ENCODE measurements around the gene RPUSD1. TPM values are rescaled to one million over a fixed set of nuclear protein-coding genes. Genes with fewer than 3 reads are reported as not detected.

RPUSD1 gene
- total RNA-seq, 1 experiment from 2014 or later = 59.9 TPM

DNA sequence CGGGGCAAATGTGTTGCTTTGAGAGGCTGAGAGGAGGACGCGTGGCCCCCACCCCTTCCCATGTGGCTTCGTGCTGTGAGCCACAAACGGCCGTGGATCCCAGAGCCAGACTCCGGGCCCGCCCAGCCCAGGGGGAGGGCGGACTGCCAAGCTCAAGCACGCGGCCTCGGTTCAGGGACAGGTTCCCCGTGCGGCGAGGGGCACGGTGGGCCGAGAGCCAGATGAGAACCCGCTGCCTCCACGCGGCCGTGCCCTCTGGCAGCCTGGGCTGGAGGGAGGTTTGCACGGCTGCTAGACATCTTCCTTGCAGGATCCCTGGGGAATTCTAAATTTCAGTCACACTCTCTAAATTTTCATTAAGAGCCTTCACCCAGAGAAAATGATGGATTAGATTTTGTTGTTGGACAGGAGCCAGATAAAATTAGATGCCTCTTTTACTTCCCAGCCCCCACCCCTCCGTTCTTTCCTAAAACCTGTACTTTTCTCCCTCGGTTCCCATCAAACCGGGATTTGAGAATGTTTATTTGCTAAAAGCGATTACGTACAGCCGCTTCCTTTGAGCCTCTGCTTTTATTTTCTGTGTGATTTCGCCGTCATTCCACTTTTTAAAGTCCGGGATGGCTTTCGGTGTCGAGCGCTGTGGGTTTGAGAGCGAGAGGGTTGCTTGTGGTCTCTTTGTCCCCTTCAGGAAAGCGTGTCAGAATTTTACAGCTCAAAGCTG, 37.3 kb upstream of the RPUSD1 start:
- Histone ChIP-seq H3K4me1 (ENCODE audit: control insufficient read depth in 1 of 2, insufficient read depth in 2 of 2, low read length in 2 of 2) (no peaks in the 10 kb centered on the region), H3K27me3 (ENCODE audit: insufficient read depth, low read length) (no peaks in the 10 kb centered on the region), H3K36me3 (ENCODE audit: control insufficient read depth in 1 of 2, insufficient read depth in 2 of 2, low read length in 2 of 2) (no peaks in the 10 kb centered on the region), H3K9me3 (ENCODE audit: control insufficient read depth in 1 of 2, insufficient read depth in 1 of 2, low read depth in 1 of 2, low read length in 2 of 2) (no peaks in the 10 kb centered on the region), H3K9me2 (ENCODE audit: insufficient read depth) (no peaks in the 10 kb centered on the region), H4K20me1 (ENCODE audit: insufficient read depth) (no peaks in the 10 kb centered on the region), H3K79me2 (ENCODE audit: insufficient read depth, low read length) (no peaks in the 10 kb centered on the region), H3K4me3 (replicated peaks in 1 of 2; ENCODE audit: low read depth in 1 of 2, low read length in 2 of 2) (no peak overlapping the region), H3K4me2 (ENCODE audit: low read length) (no peak overlapping the region), H3K27ac (ENCODE audit: low read depth, low read length) (no peak overlapping the region), H2AFZ (ENCODE audit: low read depth, low read length, poor library complexity, severe bottlenecking) (no peak overlapping the region), H3K9ac (ENCODE audit: low read length) (no peak overlapping the region)
- ATAC-seq = no peak
- no peak for TF ChIP-seq CBX3 (IDR thresholded peaks at IDR 0.05; ENCODE audit: low read depth)
- TF ChIP-seq, protein P1, sequence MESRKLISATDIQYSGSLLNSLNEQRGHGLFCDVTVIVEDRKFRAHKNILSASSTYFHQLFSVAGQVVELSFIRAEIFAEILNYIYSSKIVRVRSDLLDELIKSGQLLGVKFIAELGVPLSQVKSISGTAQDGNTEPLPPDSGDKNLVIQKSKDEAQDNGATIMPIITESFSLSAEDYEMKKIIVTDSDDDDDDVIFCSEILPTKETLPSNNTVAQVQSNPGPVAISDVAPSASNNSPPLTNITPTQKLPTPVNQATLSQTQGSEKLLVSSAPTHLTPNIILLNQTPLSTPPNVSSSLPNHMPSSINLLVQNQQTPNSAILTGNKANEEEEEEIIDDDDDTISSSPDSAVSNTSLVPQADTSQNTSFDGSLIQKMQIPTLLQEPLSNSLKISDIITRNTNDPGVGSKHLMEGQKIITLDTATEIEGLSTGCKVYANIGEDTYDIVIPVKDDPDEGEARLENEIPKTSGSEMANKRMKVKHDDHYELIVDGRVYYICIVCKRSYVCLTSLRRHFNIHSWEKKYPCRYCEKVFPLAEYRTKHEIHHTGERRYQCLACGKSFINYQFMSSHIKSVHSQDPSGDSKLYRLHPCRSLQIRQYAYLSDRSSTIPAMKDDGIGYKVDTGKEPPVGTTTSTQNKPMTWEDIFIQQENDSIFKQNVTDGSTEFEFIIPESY (IDR thresholded peaks at IDR 0.05; ENCODE audit: extremely low read depth, insufficient replicate concordance, low read length) = no peak
- TF ChIP-seq EZH2phosphoT487 (IDR thresholded peaks at IDR 0.05; ENCODE audit: borderline replicate concordance) = no peak
- no peak for TF ChIP-seq FOSL1 (IDR thresholded peaks at IDR 0.05; ENCODE audit: low read depth)
- no peak for TF ChIP-seq TCF7L2 (IDR thresholded peaks at IDR 0.05; ENCODE audit: borderline replicate concordance, extremely low read depth, insufficient read depth, insufficient read length)
- ChIA-PET RAD21 (ENCODE audit: low non-redundant PET in 1 of 2, low total read pairs in 2 of 2, uncharacterized antibody in 2 of 2, unreplicated experiment in 2 of 2) (no interaction called here), CTCF (no interaction called here), POLR2A (no interaction called here)
- intact Hi-C loops (cut with micrococcal nuclease) = no loop called here
- no TSS peak for BruUV-seq (replicated peaks)
- no peak for DNase-seq (ENCODE audit: low read depth, low spot score)

GRCh38 chr16:824601-825000, 36.4 kb upstream of the RPUSD1 start:
- DNase-seq (ENCODE audit: low read depth, low spot score) = no peak
- H2AFZ ChIP-seq (ENCODE audit: low read depth, low read length, poor library complexity, severe bottlenecking) = no peak overlapping the region
- no peak for ATAC-seq
- intact Hi-C loops (cut with micrococcal nuclease) = no loop called here
- CTCF ChIA-PET = no interaction called here
- H3K4me2 ChIP-seq (ENCODE audit: low read length) = no peak overlapping the region
- POLR2A ChIA-PET = no interaction called here
- no peaks in the 10 kb centered on the region for H3K36me3 ChIP-seq (ENCODE audit: control insufficient read depth in 1 of 2, insufficient read depth in 2 of 2, low read length in 2 of 2)
- H3K9me3 ChIP-seq (ENCODE audit: control insufficient read depth in 1 of 2, insufficient read depth in 1 of 2, low read depth in 1 of 2, low read length in 2 of 2) = no peaks in the 10 kb centered on the region
- H3K9me2 ChIP-seq (ENCODE audit: insufficient read depth) = no peaks in the 10 kb centered on the region
- no peaks in the 10 kb centered on the region for H3K27me3 ChIP-seq (ENCODE audit: insufficient read depth, low read length)
- H3K4me3 ChIP-seq (replicated peaks in 1 of 2; ENCODE audit: low read depth in 1 of 2, low read length in 2 of 2) = no peak overlapping the region
- H3K4me1 ChIP-seq (ENCODE audit: control insufficient read depth in 1 of 2, insufficient read depth in 2 of 2, low read length in 2 of 2) = no peaks in the 10 kb centered on the region
- H3K9ac ChIP-seq (ENCODE audit: low read length) = no peak overlapping the region
- RAD21 ChIA-PET (ENCODE audit: low non-redundant PET in 1 of 2, low total read pairs in 2 of 2, uncharacterized antibody in 2 of 2, unreplicated experiment in 2 of 2) = no interaction called here
- H4K20me1 ChIP-seq (ENCODE audit: insufficient read depth) = no peaks in the 10 kb centered on the region
- no peak overlapping the region for H3K27ac ChIP-seq (ENCODE audit: low read depth, low read length)
- no TSS peak for BruUV-seq (replicated peaks)
- H3K79me2 ChIP-seq (ENCODE audit: insufficient read depth, low read length) = no peaks in the 10 kb centered on the region
- TF ChIP-seq POLR2AphosphoS5 (IDR thresholded peaks at IDR 0.05; ENCODE audit: low read depth, low read length) (no peak), RAD21 (IDR thresholded peaks at IDR 0.05; ENCODE audit: low read depth) (no peak), YY1 (IDR thresholded peaks at IDR 0.05; ENCODE audit: extremely low read depth, insufficient replicate concordance, low read depth, low read length) (no peak), ZFX (IDR thresholded peaks at IDR 0.05) (no peak), ZNF274 (IDR thresholded peaks at IDR 0.05; ENCODE audit: low read depth, low read length) (no peak), POLR2A (IDR thresholded peaks at IDR 0.05; ENCODE audit: borderline replicate concordance, extremely low read depth, insufficient read depth, insufficient read length) (no peak), ATF3 (IDR thresholded peaks at IDR 0.05) (no peak), FOSL1 (IDR thresholded peaks at IDR 0.05; ENCODE audit: low read depth) (no peak), JUND (IDR thresholded peaks at IDR 0.05) (no peak), CBX3 (IDR thresholded peaks at IDR 0.05; ENCODE audit: low read depth) (no peak), SRF (IDR thresholded peaks at IDR 0.05; ENCODE audit: low read depth) (no peak), ELF1 (IDR thresholded peaks at IDR 0.05; ENCODE audit: borderline replicate concordance, low read depth) (no peak)
- TF ChIP-seq, protein P2, sequence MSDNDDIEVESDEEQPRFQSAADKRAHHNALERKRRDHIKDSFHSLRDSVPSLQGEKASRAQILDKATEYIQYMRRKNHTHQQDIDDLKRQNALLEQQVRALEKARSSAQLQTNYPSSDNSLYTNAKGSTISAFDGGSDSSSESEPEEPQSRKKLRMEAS (IDR thresholded peaks at IDR 0.05) = no peak

Measured in HCT116 (cell line).